ENCODE results near the gene B3GNT9. TPM values are rescaled to one million over a fixed set of nuclear protein-coding genes. Genes with fewer than 3 reads are reported as not detected.
A peak's percentile ranks its signal among the peaks of the same experiment; 100 is the strongest.

The B3GNT9 gene
- total RNA-seq, 4 donors from 2014 or later, result 52.0 to 103 (median 85.7) TPM

- peaks cover 31 to 43% of the 10 kb centered on the region in 2 donors for H3K4me1 ChIP-seq
- DNase-seq, result peak; percentile 88 to 89
- WGBS, 2 donors, result 0% methylated on average over 2 to 13 of the region's 50 CpGs
- no peaks in the 10 kb centered on the region for H3K9me3 ChIP-seq
- peak within 1 kb of the TSS in 2 of 3 donors; percentile 32 to 48 for H3K4me3 ChIP-seq (replicated peaks in 1 of 3)
- TF ChIP-seq CTCF (IDR thresholded peaks at IDR 0.05) (no peak), POLR2A (IDR thresholded peaks at IDR 0.05) (peak in 1 of 2 donors; percentile 59)
- peak within 1 kb of the TSS; percentile 76 to 97 (median 91) for H3K27ac ChIP-seq
- H3K36me3 ChIP-seq, result no peaks in the 10 kb centered on the region
- intact Hi-C loops (cut with DNase I), result no loop called here
- H3K27me3 ChIP-seq, result no peaks in the 10 kb centered on the region
Observed at GRCh38 chr16:67170168-67170948, 19.6 kb upstream of the B3GNT9 start, which contains the start of gene NOL3. Gene NOL3, plus strand, starts transcription at chr16:67170538.

- whole genome bisulfite sequencing, 2 donors, result 10 to 28% methylated on average over 17 to 19 of the region's 24 CpGs
- TF ChIP-seq POLR2A (IDR thresholded peaks at IDR 0.05) (no peak), CTCF (IDR thresholded peaks at IDR 0.05) (peak in 2 of 6 experiments; percentile 15 to 36)
- H3K4me3 ChIP-seq (replicated peaks in 1 of 3), result peak overlapping the region in 2 of 3 donors; percentile 32 to 48
- no peaks in the 10 kb centered on the region for H3K36me3 ChIP-seq
- H3K4me1 ChIP-seq, result peaks cover 37 to 43% of the 10 kb centered on the region in 2 donors
- no peaks in the 10 kb centered on the region for H3K27me3 ChIP-seq
- no peaks in the 10 kb centered on the region for H3K9me3 ChIP-seq
- peak overlapping the region; percentile 76 to 97 (median 91) for H3K27ac ChIP-seq
- peak in 1 of 2 donors; percentile 31 for DNase-seq
- intact Hi-C loops (cut with DNase I), result no loop called here
Observed at GRCh38 chr16:67169642-67170167, 18.9 kb upstream of the B3GNT9 start.

DNA sequence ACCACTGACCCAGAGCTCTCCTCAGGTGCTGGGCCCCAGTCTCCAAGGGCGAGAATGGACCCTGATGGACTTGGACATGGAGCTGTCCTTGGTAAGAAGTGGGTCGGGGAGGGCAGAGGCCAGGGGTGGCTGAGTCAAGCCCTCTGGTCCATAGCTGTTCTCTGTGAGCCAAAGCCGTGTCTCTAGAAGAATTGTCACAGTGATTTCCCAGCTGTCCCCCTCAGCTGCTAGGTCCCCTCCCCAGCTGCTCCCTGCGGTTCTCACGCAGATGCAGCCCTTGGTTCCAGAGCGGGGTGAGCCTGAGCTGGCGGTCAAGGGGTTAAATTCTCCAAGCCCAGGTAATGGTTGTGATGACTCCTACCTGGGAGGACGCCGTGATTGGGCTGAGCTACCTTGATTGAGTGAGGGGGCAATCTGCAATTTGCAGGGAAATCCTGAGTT, 18.2 kb upstream of the B3GNT9 start:
- Histone ChIP-seq H3K4me1 (peaks cover 38 to 45% of the 10 kb centered on the region in 2 donors), H3K27ac (no peak overlapping the region), H3K9me3 (no peaks in the 10 kb centered on the region), H3K36me3 (no peaks in the 10 kb centered on the region), H3K4me3 (replicated peaks in 1 of 3) (no peak overlapping the region), H3K27me3 (no peaks in the 10 kb centered on the region)
- DNase-seq, result no peak
- TF ChIP-seq CTCF (IDR thresholded peaks at IDR 0.05), result no peak
- TF ChIP-seq POLR2A (IDR thresholded peaks at IDR 0.05), result no peak
- WGBS, 2 donors, result 67 to 75% methylated on average over 7 to 8 of the region's 9 CpGs
- intact Hi-C loops (cut with DNase I), result no loop called here

DNA sequence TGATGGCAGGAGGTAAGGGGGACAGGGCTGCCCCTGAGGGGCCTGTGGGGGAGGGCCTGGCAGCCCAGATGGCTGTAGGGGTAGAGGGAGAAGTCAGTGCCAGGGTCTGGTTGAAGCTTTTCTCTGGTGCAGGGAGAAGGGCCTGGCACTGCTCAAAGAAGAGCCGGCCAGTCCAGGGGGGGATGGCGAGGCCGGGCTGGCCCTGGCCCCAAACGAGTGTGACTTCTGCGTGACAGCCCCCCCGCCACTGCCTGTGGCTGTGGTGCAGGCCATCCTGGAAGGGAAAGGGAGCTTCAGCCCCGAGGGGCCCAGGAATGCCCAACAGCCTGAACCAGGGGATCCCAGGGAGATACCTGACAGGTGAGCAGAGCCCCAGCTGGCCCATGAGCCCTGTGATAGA, 16.8 kb upstream of the B3GNT9 start:
- Histone ChIP-seq H3K27me3 (no peaks in the 10 kb centered on the region), H3K36me3 (no peaks in the 10 kb centered on the region), H3K4me1 (peaks cover 46 to 49% of the 10 kb centered on the region in 2 donors), H3K4me3 (replicated peaks in 1 of 3) (no peak overlapping the region), H3K27ac (no peak overlapping the region), H3K9me3 (no peaks in the 10 kb centered on the region)
- intact Hi-C loops (cut with DNase I), result no loop called here
- no peak for DNase-seq
- WGBS, 2 donors, result 91 to 96% methylated on average over 4 to 7 of the region's 7 CpGs
- TF ChIP-seq CTCF (IDR thresholded peaks at IDR 0.05), result no peak
- no peak for TF ChIP-seq POLR2A (IDR thresholded peaks at IDR 0.05)
